Measurements from ENCODE around the gene HCN2. TPM values are rescaled to one million over a fixed set of nuclear protein-coding genes. Genes with fewer than 3 reads are reported as not detected.

HCN2 gene
- total and polyA plus RNA-seq, 9 of the 15 experiments (the other 6 are each of a cell fraction or from before 2014, with no cell fraction given) = 0.29 to 4.2 (median 0.82) TPM; not detected in 2

DNA sequence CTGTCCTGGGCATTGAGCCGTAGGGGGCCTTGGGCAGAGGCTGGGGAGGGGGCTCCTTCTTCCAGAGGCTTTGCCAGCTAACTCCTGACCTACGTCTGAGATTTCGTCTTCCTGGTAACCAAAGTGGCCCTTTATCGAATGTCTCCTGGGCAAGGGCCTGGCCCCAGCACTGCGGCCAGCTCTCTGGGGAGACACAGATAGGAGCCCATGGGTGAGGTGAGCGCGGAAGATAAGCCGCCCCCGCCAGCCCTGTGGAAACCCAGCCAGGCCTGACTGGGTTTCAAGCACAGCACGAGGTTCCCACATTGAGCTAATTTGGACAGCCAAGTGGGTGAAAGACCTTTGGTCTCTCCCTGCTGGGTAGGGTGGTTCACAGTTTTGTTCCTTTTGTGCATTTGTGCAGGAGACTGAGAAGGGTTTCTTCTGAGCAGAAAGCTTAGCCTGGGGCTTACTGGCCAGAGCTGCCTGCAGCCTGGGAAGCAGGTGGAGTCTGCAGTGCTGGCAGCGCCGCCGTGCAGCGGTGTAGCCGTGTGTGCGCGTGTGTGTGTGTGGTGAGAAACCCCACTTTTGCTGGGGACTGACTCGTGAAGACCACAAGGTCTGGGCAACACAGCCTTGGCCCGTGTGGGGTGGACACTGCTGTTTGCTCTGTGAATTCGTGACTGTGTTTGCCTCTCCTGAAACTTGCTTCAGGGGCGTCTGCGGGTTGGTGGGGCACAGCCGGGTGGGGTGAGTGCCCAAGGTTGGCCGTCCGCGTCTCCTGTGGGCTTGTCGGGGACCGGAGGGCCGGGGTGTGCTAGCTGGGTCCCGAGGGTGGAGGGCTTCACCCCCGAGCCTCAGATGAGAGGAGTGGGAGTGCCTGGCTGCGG lies 14.8 kb upstream of the HCN2 start (continued):
- TF ChIP-seq, protein P1, sequence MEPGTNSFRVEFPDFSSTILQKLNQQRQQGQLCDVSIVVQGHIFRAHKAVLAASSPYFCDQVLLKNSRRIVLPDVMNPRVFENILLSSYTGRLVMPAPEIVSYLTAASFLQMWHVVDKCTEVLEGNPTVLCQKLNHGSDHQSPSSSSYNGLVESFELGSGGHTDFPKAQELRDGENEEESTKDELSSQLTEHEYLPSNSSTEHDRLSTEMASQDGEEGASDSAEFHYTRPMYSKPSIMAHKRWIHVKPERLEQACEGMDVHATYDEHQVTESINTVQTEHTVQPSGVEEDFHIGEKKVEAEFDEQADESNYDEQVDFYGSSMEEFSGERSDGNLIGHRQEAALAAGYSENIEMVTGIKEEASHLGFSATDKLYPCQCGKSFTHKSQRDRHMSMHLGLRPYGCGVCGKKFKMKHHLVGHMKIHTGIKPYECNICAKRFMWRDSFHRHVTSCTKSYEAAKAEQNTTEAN (CRISPR knock-in tag; IDR thresholded peaks at IDR 0.05) = no peak
- TF ChIP-seq BACH1 (tag; IDR thresholded peaks at IDR 0.05) (no peak), ZC3H8 (IDR thresholded peaks at IDR 0.05) (no peak), ZNF518B (CRISPR knock-in tag; IDR thresholded peaks at IDR 0.05) (no peak), RFX5 (IDR thresholded peaks at IDR 0.05; ENCODE audit: low read depth, low read length) (0 out of 2 replicates have a peak, but pooled peaks have one; percentile 14), EP400 (IDR thresholded peaks at IDR 0.05) (peak; percentile 76), SMARCE1 (IDR thresholded peaks at IDR 0.05) (peak; percentile 96), ZNF77 (CRISPR knock-in tag; IDR thresholded peaks at IDR 0.05) (no peak), CAMTA2 (CRISPR knock-in tag; conservative IDR thresholded peaks at IDR 0.05) (no peak), ATF7 (IDR thresholded peaks at IDR 0.05) (peak; percentile 74)
- TF ChIP-seq, protein P2, sequence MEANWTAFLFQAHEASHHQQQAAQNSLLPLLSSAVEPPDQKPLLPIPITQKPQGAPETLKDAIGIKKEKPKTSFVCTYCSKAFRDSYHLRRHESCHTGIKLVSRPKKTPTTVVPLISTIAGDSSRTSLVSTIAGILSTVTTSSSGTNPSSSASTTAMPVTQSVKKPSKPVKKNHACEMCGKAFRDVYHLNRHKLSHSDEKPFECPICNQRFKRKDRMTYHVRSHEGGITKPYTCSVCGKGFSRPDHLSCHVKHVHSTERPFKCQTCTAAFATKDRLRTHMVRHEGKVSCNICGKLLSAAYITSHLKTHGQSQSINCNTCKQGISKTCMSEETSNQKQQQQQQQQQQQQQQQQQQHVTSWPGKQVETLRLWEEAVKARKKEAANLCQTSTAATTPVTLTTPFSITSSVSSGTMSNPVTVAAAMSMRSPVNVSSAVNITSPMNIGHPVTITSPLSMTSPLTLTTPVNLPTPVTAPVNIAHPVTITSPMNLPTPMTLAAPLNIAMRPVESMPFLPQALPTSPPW (CRISPR knock-in tag; IDR thresholded peaks at IDR 0.05) = peak; percentile 85
- TF ChIP-seq, protein P3, sequence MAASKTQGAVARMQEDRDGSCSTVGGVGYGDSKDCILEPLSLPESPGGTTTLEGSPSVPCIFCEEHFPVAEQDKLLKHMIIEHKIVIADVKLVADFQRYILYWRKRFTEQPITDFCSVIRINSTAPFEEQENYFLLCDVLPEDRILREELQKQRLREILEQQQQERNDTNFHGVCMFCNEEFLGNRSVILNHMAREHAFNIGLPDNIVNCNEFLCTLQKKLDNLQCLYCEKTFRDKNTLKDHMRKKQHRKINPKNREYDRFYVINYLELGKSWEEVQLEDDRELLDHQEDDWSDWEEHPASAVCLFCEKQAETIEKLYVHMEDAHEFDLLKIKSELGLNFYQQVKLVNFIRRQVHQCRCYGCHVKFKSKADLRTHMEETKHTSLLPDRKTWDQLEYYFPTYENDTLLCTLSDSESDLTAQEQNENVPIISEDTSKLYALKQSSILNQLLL (CRISPR knock-in tag; IDR thresholded peaks at IDR 0.05; ENCODE audit: borderline replicate concordance) = no peak
- TF ChIP-seq, protein P4, sequence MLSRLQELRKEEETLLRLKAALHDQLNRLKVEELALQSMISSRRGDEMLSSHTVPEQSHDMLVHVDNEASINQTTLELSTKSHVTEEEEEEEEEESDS (CRISPR knock-in tag; IDR thresholded peaks at IDR 0.05) = no peak
- TF ChIP-seq, protein P5, sequence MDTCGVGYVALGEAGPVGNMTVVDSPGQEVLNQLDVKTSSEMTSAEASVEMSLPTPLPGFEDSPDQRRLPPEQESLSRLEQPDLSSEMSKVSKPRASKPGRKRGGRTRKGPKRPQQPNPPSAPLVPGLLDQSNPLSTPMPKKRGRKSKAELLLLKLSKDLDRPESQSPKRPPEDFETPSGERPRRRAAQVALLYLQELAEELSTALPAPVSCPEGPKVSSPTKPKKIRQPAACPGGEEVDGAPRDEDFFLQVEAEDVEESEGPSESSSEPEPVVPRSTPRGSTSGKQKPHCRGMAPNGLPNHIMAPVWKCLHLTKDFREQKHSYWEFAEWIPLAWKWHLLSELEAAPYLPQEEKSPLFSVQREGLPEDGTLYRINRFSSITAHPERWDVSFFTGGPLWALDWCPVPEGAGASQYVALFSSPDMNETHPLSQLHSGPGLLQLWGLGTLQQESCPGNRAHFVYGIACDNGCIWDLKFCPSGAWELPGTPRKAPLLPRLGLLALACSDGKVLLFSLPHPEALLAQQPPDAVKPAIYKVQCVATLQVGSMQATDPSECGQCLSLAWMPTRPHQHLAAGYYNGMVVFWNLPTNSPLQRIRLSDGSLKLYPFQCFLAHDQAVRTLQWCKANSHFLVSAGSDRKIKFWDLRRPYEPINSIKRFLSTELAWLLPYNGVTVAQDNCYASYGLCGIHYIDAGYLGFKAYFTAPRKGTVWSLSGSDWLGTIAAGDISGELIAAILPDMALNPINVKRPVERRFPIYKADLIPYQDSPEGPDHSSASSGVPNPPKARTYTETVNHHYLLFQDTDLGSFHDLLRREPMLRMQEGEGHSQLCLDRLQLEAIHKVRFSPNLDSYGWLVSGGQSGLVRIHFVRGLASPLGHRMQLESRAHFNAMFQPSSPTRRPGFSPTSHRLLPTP (IDR thresholded peaks at IDR 0.05; ENCODE audit: borderline replicate concordance, extremely low read depth, insufficient read length) = no peak
- TF ChIP-seq, protein P6, sequence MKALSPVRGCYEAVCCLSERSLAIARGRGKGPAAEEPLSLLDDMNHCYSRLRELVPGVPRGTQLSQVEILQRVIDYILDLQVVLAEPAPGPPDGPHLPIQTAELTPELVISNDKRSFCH (CRISPR knock-in tag; IDR thresholded peaks at IDR 0.05) = no peak
- TF ChIP-seq, protein P6 (tag; IDR thresholded peaks at IDR 0.05) = no peak
